Breast epithelium (tissue), 4 donors: ENCODE data around the gene UBE2U. TPM values are rescaled to one million over a fixed set of nuclear protein-coding genes. Genes with fewer than 3 reads are reported as not detected.

Experiments
- DNase-seq, 2 donors: peaks; one replicate each; pipeline ENCODE4 v3.0.0-alpha.2; 2019; ENCODE audit warnings: low spot score in 2 of 2
- H3K27ac ChIP-seq, 2 donors: fragments of 200-600 bp; sonication (generic) in 1 of 2; one replicate each; pipeline ENCODE4 v1.5.1; 2016 to 2019; ENCODE audit warnings: mild to moderate bottlenecking in 1 of 2
- H3K27me3 ChIP-seq, 2 donors: fragments of 200-600 bp; sonication (generic) in 1 of 2; one replicate each; pipeline versions ENCODE4 v1.5.1 to v1.6.0; 2017 to 2019; ENCODE audit warnings: control low read depth in 1 of 2, mild to moderate bottlenecking in 1 of 2
- H3K36me3 ChIP-seq: fragments of 200-600 bp; one replicate; pipeline ENCODE4 v1.5.1; 2019
- H3K4me1 ChIP-seq, 2 donors: fragments of 200-600 bp; sonication (generic); one replicate each; pipeline ENCODE4 v1.5.1; 2016 to 2019; ENCODE audit warnings: control low read depth in 1 of 2
- H3K4me3 ChIP-seq, 3 donors: fragments of 200-600 bp; sonication (generic); 1 replicate in 2 of 3; 2 replicates in 1 of 3; pipeline ENCODE4 v1.5.1; 2016 to 2019; ENCODE audit warnings: mild to moderate bottlenecking in 3 of 3, moderate library complexity in 2 of 3
- H3K9me3 ChIP-seq, 2 donors: fragments of 200-600 bp; sonication (generic) in 1 of 2; one replicate each; pipeline ENCODE4 v1.5.1; 2016 to 2019; ENCODE audit warnings: control low read depth in 1 of 2
- POLR2A ChIP-seq: fragments of 450-650 bp; IDR thresholded peaks from one replicate; pipeline ENCODE4 v1.6.1; 2016; ENCODE audit warnings: antibody characterized with exemption, mild to moderate bottlenecking, moderate library complexity
- POLR2AphosphoS5 ChIP-seq, 3 donors: sonication (generic); formaldehyde crosslinking; IDR thresholded peaks; one replicate each; pipeline ENCODE4 v1.6.1; 2017; ENCODE audit warnings: antibody characterized with exemption in 3 of 3
- intact Hi-C: fragments of 100-400 bp; cut with DNase I; formaldehyde crosslinking; loops from one replicate; pipeline ENCODE4 v1.15.1; 2023; ENCODE audit warnings: low total_unique reads
- total RNA-seq, 3 donors: library from RNA; depleted of rRNA; stranded (reverse); fragments of >200 nt; gene quantifications; one replicate each; pipeline ENCODE4 v1.1.0, GENCODE V29; 2016
- TF ChIP-seq, protein P1 (sequence below), 3 donors: fragments of 450-650 bp; IDR thresholded peaks; one replicate each; pipeline ENCODE4 v1.5.1; 2016 to 2017; ENCODE audit warnings: antibody characterized with exemption in 3 of 3, mild to moderate bottlenecking in 3 of 3, moderate library complexity in 3 of 3

Gene UBE2U
- total RNA-seq, 3 donors from 2014 or later, result not detected

GRCh38 chr1:64172458-64172983 is 30.9 kb upstream of the UBE2U start:
- Histone ChIP-seq H3K27ac (peak overlapping the region in 1 of 2 donors; percentile 67), H3K9me3 (no peaks in the 10 kb centered on the region), H3K27me3 (no peaks in the 10 kb centered on the region), H3K4me1 (no peaks in the 10 kb centered on the region), H3K36me3 (no peaks in the 10 kb centered on the region), H3K4me3 (no peak overlapping the region)
- TF ChIP-seq, protein P1, sequence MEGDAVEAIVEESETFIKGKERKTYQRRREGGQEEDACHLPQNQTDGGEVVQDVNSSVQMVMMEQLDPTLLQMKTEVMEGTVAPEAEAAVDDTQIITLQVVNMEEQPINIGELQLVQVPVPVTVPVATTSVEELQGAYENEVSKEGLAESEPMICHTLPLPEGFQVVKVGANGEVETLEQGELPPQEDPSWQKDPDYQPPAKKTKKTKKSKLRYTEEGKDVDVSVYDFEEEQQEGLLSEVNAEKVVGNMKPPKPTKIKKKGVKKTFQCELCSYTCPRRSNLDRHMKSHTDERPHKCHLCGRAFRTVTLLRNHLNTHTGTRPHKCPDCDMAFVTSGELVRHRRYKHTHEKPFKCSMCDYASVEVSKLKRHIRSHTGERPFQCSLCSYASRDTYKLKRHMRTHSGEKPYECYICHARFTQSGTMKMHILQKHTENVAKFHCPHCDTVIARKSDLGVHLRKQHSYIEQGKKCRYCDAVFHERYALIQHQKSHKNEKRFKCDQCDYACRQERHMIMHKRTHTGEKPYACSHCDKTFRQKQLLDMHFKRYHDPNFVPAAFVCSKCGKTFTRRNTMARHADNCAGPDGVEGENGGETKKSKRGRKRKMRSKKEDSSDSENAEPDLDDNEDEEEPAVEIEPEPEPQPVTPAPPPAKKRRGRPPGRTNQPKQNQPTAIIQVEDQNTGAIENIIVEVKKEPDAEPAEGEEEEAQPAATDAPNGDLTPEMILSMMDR (IDR thresholded peaks at IDR 0.05), result no peak
- no peak for TF ChIP-seq POLR2A
- no peak for TF ChIP-seq POLR2AphosphoS5 (IDR thresholded peaks at IDR 0.05)
- intact Hi-C loops, result no loop called here
- DNase-seq, result no peak

GRCh38 chr1:64173336-64173940 is 30.0 kb upstream of the UBE2U start:
- peak in 1 of 2 donors; percentile 34 for DNase-seq
- H3K27me3 ChIP-seq, result no peaks in the 10 kb centered on the region
- intact Hi-C loops, result no loop called here
- TF ChIP-seq, protein P1 (IDR thresholded peaks at IDR 0.05), result no peak
- no peak for TF ChIP-seq POLR2AphosphoS5 (IDR thresholded peaks at IDR 0.05)
- TF ChIP-seq POLR2A, result no peak
- H3K4me3 ChIP-seq, result no peak overlapping the region
- H3K36me3 ChIP-seq, result no peaks in the 10 kb centered on the region
- H3K27ac ChIP-seq, result peak overlapping the region; percentile 36 to 67
- no peaks in the 10 kb centered on the region for H3K4me1 ChIP-seq
- H3K9me3 ChIP-seq, result no peaks in the 10 kb centered on the region

DNA sequence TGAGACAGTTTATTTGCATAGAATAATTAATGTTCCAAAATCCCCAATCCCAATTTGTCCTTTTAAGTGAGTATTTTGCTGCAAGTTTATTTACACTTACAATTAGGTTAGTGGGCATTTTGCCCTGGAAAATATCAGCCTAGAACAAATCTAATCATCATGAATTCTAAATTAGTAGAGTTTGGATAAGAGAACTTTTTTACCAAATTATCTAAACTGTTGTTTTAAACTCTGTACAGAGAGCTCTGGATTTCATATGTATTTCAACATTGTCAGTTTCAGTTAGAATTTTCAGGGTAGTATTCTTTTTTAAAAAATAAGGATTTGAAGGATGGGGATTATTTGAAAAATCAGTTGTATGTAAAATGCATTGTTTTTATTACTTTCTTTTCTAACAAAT is 27.8 kb upstream of the UBE2U start:
- TF ChIP-seq POLR2AphosphoS5 (IDR thresholded peaks at IDR 0.05), result no peak
- TF ChIP-seq, protein P1 (IDR thresholded peaks at IDR 0.05), result no peak
- TF ChIP-seq POLR2A, result no peak
- Histone ChIP-seq H3K27me3 (no peaks in the 10 kb centered on the region), H3K27ac (no peak overlapping the region), H3K4me3 (no peak overlapping the region), H3K9me3 (no peaks in the 10 kb centered on the region), H3K4me1 (no peaks in the 10 kb centered on the region), H3K36me3 (no peaks in the 10 kb centered on the region)
- no peak for DNase-seq
- intact Hi-C loops, result no loop called here

DNA sequence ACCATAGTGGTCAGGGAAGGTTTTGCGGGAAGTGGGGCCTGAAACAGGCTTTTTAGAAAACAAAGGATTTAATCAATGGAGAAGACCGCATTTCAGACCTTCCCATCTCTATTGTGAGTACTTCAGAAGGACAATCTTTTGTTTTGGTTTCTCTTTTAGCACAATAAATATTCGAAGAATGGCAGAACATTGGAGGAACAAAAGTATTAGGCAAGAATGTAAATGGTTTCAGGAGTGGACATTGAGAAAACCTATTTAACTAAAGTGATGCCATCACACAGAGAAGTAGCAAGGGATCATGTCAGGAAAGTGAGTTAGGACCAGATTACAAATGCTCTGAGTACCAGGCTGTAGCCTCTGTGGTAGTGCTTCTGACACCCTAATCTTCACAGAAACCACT is 26.8 kb upstream of the UBE2U start:
- intact Hi-C loops, result no loop called here

DNA sequence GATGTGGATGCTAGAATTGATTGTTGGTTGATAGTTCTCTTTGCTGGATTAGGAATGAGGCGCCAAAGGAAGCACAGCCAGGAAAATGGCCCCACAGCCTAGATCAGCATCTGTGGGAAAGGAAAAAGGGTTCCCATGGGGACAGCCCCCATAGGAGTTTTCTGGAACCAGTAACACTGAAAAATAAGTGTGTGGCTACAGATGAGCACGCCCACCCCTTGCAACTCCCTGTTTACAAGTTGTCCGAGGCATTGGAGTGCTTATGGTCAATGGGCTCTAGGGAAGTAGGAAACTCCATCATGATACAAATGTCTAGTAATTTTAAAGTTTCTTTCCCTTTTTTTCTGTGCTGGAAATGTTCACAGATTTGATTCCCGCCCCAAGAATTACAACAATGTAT is 23.8 kb upstream of the UBE2U start:
- TF ChIP-seq POLR2A (no peak), POLR2AphosphoS5 (IDR thresholded peaks at IDR 0.05) (no peak)
- TF ChIP-seq, protein P1 (IDR thresholded peaks at IDR 0.05), result no peak
- no peak overlapping the region for H3K27ac ChIP-seq
- no peak for DNase-seq
- H3K9me3 ChIP-seq, result no peaks in the 10 kb centered on the region
- H3K4me3 ChIP-seq, result no peak overlapping the region
- intact Hi-C loops, result no loop called here
- H3K4me1 ChIP-seq, result no peaks in the 10 kb centered on the region
- H3K27me3 ChIP-seq, result no peaks in the 10 kb centered on the region
- H3K36me3 ChIP-seq, result no peaks in the 10 kb centered on the region

More for the DNA sequence above, 26.8 kb upstream of the UBE2U start:
- H3K36me3 ChIP-seq, result no peaks in the 10 kb centered on the region
- H3K4me3 ChIP-seq, result no peak overlapping the region
- TF ChIP-seq POLR2AphosphoS5 (IDR thresholded peaks at IDR 0.05), result no peak
- TF ChIP-seq, protein P1 (IDR thresholded peaks at IDR 0.05), result no peak
- TF ChIP-seq POLR2A, result no peak
- H3K4me1 ChIP-seq, result no peaks in the 10 kb centered on the region
- no peaks in the 10 kb centered on the region for H3K27me3 ChIP-seq
- no peak overlapping the region for H3K27ac ChIP-seq
- H3K9me3 ChIP-seq, result no peaks in the 10 kb centered on the region
- no peak for DNase-seq
